Measurements from ENCODE around the gene ZXDC.

ZXDC gene

DNA sequence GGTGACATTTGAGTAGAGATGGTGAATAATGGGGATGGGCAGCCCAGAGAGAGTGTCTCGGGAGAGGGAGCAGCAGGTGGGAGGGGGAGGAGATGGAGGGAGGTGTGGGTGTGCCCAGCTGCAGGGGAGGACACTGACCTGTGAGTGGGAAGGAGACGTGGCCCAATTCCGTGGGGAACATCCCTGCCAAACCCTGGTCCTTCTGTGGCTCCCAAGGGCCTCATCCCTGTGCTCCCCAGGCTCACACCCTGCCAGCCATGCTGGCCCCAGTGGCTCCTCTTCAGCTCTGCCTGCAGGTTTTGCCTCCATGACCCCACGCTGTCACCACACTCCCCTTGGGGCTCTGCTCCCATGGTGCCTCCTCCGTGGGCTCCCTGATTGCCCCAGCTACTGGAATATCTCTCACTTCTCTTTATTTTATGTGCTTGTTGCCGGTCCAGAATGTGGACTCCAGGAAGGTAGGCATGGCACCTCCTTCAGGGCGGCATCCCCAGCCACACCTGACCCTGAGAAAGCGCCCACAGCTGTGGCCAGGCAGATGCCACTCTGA lies 74.0 kb downstream of the ZXDC start:
- DNase-seq (ENCODE audit: extremely low read depth in 1 of 2, low read depth in 1 of 2), result no peak

DNA sequence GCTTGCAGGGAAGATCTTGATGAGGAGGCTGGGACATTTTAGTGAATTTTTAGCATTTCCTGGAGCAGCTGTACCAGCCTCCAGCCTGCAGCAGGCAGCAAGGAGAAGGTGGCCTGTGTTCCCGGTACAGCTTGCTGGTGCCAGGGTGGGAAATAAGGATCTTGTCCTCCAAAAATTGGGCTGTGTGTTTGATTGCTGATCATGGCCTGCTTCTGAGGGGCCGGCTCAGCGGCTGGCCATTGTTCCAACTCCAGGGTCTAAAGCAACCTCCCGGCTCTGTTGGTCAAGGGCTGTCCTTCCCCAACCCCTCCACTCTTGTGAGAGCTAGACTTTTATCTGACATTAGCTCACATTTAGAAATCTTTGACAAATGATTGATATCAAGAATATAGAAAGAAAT lies 75.9 kb downstream of the ZXDC start:
- DNase-seq (ENCODE audit: extremely low read depth in 1 of 2, low read depth in 1 of 2), result no peak

DNA sequence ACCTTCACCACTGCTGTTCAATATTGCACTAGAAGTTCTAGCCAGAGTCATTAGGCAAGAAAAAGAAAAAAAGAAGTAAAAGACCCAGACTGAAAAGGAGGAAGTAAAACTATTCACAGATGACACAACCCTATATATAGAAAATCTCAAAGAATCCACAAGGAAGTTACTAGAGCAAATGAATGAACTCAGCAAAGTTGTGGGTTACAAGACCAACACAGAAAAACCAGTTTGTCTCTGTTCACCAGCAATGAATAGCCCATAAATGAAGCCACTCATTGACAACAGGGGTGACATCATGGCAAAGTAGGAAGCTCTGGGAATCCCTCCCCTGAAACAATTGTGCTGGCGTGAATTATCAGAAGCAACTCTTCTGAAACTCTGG lies 76.3 kb downstream of the ZXDC start:
- DNase-seq (ENCODE audit: extremely low read depth in 1 of 2, low read depth in 1 of 2), result no peak

DNA sequence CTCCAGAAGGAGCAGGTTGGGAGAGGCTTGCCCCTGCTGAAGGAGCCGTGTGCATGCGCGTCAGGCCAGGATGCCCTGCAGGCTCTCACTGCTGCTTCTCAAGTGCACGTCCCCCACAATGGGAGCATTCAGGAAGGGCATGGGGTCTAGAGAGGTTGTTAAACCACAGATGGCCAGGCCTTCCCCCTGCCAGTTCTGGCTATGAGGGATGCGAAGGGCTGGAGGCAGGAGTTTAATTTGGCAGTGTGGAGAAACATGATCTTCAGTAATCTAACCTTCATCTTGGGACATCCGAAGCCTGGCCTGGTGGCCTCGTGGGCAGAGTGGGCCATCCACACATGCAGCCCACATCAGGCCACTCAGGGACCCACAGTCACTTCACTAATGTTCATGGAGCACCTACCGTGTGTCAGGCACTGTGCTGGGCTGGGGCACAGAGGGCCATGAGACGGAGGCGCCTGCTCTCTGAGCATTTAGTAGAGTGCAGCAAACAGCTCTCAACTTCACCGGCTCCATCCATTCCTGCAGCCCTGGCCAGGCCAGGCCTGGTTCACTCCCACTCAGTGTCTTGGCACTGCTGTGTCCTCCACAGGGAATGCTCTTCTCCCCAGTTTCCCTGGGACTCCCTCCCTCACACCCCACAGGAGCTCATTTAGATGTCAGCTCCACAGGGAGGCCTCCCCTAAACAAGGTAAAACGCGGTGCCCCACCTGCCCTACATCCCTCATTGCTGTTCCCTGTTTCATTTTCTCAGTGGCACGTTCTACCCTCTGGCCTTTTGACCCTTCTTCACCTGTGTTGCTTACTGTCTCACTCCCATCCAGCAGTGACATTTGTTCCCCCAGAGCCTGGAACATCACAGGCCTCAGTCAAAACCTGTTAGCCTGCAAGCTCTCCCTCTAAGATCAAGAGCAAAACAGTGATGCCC lies 77.0 kb downstream of the ZXDC start:
- DNase-seq (ENCODE audit: extremely low read depth in 1 of 2, low read depth in 1 of 2), result no peak

DNA sequence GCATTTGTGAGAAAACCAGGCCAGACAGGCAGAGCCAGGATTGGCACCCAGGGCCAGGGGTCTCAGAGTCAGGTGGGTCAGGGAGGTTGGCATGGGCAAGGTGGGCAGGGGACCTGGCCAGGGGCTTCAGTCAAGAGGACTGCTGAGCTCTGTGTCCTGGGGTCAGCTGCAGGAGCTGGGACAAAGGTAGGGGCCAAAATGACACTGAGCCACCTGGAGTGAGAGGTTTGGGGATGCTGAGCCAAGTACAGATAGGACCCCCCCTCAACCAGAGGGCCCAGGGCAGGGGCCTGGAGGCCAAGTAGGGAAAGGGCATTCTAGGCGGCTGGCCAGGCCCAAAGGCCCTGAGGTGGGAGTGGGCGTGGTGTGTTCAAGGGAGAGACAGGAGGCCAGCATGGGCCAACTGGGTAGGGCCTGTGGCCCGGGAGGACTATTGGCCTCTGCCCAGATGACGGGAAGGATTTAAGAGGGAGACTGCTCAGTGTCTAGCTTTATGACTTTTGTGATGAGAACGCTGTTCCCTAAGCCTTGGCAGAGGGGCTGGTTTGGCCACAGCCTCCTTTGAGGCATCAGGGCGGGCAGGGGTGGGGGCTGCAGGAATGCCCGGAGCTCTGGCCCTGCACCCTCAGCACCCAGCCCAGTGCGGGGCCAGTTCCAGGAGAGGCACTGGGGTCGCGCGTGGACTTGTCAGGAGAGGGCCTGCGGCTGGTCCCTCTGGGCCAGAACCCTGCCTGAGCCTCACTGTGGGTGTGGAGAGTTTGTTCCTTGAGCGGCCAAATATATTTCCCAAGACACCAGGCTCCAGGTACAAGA lies 77.9 kb downstream of the ZXDC start:
- no peak for DNase-seq (ENCODE audit: extremely low read depth in 1 of 2, low read depth in 1 of 2)

DNA sequence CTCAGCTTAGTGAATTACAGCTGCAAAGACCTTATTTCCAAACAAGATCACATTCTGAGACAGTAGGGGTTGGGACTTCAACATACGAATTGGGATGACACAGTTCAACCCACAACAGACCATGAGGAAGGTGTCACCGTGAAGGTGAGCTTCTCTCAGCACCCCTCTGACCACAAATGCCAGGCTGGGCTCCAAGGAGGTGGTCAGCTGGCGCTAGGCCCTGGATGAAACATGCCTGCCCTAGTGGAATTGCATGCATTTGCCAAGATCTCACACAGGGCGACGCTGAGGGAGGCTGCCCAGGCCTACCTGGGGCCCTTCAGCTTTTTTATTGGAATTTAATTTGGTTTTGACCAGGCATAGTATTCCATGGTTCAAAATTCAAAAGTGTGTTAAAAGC lies 79.2 kb downstream of the ZXDC start:
- no peak for DNase-seq (ENCODE audit: extremely low read depth in 1 of 2, low read depth in 1 of 2)

DNA sequence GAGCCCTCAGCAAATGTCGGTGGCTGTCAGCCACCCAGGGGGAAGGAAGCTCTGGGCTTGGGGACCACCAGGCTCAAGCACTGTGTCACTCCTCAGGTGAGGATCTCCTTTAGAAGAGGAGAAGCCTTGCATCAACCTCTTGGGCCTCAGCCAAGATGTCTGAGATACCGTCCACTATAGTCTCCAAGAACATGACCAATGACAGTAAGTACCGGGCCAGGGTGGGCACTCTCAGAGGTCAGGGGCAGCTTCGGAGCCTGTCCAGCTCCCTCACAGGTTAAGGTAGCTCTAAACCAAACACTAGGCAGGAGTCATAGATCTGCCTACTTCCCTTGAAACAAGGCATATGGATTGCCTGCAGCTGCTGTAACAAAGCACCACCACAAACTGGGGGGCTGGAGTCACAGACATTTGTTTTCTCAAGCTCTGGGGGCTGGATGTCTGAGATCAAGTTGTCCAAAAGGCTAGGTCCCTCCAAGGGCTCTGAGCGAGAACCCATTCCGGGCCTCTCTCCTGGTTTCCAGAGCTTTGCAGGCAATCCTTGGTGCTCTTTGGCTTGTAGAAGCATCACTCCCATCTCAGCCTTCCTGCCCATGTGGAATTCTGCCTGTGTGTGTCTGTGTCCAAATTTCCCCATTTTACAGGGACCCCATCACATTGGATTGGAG lies 79.7 kb downstream of the ZXDC start:
- DNase-seq (ENCODE audit: extremely low read depth in 1 of 2, low read depth in 1 of 2), result no peak

DNA sequence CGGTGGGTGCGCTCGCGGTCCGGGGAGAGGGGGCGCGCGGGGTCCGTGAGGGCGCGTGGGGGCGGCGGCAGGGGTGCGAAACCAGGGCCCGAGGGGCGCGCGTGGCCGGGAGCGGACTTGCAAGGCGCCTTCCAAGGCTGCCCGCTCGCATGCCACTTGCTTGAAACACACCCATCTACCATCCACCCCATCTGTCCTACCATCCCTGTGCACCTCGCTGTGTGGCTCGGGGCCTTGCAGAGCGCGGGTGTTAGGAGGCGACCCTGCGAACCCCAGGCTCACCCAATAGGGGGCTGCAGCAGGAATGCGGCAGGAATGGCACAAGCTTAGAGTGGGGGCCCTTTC lies 80.7 kb downstream of the ZXDC start:
- DNase-seq (ENCODE audit: extremely low read depth in 1 of 2, low read depth in 1 of 2), result no peak

DNA sequence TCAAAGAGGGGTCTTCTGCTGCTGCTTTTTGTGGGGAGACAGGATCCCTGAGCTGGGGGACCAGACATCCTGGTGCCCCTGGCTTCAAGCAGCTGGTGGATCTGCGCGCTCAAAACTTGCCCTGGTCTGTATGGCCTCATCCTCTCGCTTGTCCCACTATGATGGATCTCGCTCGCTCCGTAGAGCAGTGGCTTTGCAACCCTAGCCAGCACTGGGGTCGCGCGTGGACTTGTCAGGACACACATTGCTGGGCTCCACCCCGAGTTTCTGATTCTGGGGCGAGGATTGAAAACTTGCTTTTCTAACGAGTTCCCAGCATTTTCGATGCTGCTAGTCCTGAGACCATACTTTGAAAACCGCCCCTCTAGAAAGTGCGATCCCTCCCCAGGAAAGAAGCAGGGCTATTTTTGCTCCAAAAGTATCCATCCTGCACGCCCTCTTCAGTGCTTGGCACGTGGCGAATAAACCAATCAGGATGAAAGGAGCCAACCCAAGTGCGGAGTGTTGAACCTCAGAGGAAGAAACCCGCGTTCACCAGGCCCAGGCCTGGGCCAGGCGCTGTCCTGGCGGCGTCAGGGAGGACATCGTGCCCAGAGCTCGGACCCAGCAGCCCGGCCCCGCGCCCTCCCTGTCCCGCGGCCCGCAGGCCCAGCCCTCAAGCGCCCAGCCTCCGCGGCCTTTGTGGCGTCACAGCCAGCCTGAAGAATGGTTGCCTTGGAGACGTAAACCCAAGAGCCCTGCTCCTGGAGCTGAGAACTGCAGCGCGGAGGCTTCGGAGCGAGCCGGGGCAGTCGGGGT lies 81.3 kb downstream of the ZXDC start, which contains the start of gene CFAP100:
CFAP100 (plus strand) TSS at position 731 of the 798 bp plus-strand sequence. CDS start 1,092 bp downstream, outside the sequence.
- DNase-seq (ENCODE audit: extremely low read depth in 1 of 2, low read depth in 1 of 2), result no peak

DNA sequence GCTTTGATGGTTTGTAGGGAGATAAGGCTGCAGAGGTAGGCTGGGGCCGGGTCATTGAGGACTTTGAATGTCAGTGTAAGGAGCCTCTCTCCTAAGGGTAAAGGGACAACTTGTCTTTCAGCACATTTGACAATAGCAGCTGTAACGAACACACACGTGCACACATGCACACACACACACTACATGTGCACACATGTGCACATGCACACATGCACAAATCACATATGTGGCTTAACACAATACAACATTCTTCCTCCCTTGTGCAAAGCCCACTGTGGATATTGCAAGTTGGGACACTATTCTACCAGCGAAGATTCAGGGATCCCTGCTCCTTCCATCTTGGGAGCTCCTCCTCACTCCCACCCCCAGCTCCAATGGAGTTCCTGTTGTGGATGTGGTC lies 82.1 kb downstream of the ZXDC start:
- DNase-seq (ENCODE audit: extremely low read depth in 1 of 2, low read depth in 1 of 2), result no peak

DNA sequence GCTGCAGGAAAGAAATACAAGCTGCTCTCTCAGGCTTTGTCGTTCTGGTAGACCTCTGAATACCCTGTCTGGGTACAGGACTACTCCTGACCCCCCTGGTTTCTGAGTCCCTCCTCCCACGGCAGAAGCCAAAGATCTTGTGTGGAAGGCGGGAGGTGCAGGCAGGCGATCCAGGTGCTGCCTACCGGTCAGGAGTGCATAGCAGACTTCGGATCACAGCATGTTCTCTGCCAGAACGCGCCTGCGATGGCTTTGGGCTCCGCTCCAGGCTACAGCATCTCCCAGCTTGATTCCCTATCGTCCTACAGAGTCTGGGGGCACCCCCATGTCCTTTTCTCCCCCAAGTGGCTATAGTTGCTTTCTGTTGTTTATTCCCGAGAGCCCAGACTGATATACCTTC lies 83.4 kb downstream of the ZXDC start:
- DNase-seq (ENCODE audit: extremely low read depth in 1 of 2, low read depth in 1 of 2), result no peak

DNA sequence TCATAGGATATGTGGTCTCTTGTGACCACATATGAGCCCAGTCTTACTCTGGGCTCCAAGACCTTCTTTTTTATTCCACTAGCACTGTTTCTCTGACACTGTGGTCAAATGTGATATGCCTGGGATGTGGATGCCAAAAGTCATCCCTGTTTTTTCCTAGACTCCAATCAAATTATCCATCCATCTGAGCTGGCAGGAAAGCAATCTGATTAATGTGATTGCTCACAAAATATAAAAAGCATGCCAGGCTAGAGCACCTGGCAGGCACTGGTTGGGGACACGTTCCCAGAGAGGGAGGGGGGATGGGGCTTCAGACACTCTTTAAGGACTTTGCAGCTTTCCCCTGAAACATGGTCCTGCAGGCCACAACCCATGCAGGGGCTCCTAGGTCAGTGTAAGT lies 84.1 kb downstream of the ZXDC start:
- no peak for DNase-seq (ENCODE audit: extremely low read depth in 1 of 2, low read depth in 1 of 2)

DNA sequence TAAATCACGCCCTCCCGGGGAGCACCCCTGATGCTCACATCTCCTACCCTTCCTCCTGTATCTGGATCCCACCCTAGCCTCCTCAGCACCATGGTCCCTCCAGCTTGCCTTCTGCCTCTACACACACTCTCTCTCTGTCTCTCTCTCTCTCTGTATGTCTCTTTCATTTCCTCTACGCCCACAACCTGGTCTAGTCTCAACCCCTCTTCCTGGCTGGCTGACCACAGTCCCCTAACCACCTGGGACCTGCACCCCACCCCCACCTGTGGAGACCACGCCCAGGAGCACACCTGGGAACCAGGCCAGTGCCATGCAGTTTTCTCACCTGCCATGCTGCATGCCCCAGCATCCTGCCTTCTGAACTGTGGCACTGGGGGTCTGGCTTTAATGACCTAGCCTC lies 84.9 kb downstream of the ZXDC start:
- DNase-seq (ENCODE audit: extremely low read depth in 1 of 2, low read depth in 1 of 2), result no peak

DNA sequence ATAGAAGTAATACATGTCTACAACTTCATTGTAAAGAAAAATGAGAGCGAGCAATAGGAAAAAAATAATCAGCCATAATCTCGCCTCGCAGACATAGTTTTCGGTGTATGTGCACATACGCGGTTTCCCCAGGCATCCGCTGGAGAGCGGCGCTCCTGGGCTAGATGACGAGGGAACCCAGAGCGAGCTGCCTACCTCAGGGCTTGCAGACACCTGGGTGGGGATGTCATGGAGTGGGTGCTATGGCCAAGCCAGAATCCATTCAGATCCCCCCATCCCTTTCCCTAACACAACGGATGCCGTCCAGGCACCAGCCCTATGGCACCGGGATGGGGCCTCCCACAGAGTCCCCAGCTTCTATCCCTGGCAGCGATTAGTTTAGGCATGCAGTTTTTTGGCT lies 85.5 kb downstream of the ZXDC start:
- DNase-seq (ENCODE audit: extremely low read depth in 1 of 2, low read depth in 1 of 2), result no peak

DNA sequence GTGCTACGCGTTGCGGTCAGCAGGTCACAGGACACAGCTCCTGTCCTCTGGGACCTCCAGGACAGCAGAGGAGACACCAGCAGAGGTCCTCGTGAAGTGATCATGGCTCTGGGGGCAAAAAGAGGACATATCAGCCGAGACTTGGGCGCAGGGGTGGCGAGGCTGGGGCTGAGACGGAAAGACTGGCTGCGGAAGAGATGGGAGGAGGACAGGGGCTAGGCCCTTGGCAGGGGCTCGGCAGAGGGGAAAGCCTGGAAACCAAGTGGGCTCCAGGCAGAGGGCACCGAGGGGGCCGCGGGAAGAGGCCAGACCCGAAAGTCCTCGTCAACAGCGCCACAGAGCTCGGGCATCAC lies 85.9 kb downstream of the ZXDC start:
- DNase-seq (ENCODE audit: extremely low read depth in 1 of 2, low read depth in 1 of 2), result no peak

DNA sequence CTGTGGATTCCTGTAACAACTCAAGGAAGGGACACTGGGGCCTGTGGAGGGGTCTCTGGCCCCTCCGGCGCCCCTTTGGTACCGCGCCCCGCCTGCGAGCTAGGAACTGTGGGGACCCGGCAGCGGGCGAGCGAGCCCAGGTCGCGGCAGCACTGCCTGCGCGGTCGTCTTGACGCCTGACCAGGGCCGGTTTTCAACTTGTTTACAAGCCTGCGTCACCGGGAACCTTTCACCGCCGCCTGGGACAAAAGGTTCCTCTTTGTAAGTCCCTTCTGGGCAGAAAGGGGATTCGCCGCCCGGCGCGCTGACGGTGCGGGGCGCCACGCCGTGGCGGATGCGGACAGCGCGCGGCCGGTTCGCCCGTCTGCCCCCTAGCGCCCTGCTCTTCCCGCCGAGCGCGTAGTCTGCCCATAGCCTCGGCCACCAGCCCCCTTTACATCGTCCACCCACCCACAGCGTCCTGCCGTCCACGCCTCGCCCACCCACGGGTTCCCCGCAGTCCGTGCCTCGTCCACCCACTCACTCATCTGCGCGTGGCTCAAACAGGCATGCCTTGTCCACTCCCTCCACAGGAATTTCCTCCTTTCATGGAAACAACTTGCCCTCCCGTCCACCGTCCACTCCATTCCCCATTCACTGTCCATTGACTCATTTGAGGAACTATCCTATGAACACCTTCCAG lies 86.4 kb downstream of the ZXDC start:
- peak; percentile 13 to 22 for DNase-seq (ENCODE audit: extremely low read depth in 1 of 2, low read depth in 1 of 2)

All from stimulated activated CD8-positive, alpha-beta memory T cell treated with anti-CD3 and anti-CD28 coated beads, Interleukin-7, amount 100 ng/mL, for 48 hours (primary cell).